C4-2B (cell line): ENCODE measurements around the gene TNFRSF1A.

ENCODE experiments used
- H3K27ac ChIP-seq: fragments of 450-650 bp; 2 replicates; pipeline ENCODE4 v1.5.1; 2017
- CTCF ChIP-seq: fragments of 450-650 bp; conservative IDR thresholded peaks from 2 replicates; pipeline ENCODE4 v1.5.1; 2017; ENCODE audit warnings: mild to moderate bottlenecking
- ZFX ChIP-seq: fragments of 450-650 bp; IDR thresholded peaks from 2 replicates; pipeline ENCODE4 v1.6.1; 2017

The TNFRSF1A gene

DNA sequence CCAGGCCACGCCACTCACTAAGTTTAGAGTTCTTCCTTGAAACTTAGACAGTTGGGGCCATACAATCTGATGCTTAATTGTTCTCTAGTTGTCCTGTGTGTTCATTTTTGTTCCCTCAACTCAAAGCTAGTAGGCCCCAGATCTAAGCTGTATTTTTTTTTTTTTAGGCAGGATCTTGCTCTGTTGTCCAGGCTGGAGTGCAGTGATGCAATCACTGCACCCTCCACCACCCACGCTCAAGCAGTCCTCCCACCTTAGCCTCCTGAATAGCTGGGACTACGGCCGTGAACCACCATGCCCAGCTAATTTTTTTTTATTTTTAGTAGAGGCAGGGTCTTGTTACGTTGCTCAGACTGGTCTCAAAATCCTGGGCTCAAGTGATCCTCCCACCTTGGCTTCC is 7.5 kb downstream of the TNFRSF1A start:
- H3K27ac ChIP-seq, result peak overlapping the region; percentile 98
- TF ChIP-seq CTCF (no peak), ZFX (no peak)

GRCh38 chr12:6333566-6333965 is 8.3 kb downstream of the TNFRSF1A start:
- no peak overlapping the region; the same call in 1 of the 2 replicates for H3K27ac ChIP-seq

GRCh38 chr12:6333029-6333428 is 8.8 kb downstream of the TNFRSF1A start:
- TF ChIP-seq CTCF (no peak), ZFX (no peak)
- H3K27ac ChIP-seq, result no peak overlapping the region; the same call in 1 of the 2 replicates

More at GRCh38 chr12:6333566-6333965, 8.3 kb downstream of the TNFRSF1A start:
- no peak for TF ChIP-seq ZFX

- TF ChIP-seq ZFX (no peak), CTCF (no peak)
- no peak overlapping the region for H3K27ac ChIP-seq
These were observed 9.4 kb downstream of the TNFRSF1A start for GRCh38 chr12:6332459-6332858.

DNA sequence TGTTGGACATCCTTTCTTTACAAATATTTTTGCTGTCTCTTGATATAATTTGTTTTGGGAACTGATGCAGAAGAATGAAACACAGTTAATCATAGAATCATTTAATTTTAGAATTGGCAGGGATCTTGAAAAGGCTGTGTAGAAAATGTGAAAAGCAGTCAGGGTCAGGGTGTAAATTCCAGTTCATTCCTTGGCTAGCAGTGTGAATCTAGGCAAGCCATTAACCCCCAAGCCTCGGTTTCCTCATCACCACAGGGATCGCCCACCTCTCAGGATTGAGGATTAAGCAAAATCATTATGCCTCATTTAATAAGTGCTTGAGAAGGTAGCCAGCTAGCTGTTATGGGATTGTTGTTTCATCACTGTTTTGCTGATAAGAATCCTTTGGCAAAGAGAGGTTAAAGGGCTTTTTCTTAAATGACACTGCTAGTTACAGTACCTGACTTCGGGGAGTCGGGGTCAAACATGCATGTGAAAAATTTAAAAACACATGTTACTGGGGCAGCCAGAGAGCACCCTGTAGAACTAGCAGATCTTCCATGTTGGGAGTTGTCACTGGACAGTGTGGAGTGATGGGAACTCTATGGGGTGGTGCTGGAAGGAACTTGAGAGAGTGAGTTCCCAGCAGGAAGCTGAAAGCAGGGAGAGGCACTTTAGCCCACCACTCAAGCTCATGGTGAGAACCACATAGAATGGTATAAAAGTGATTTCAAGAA is 10.7 kb downstream of the TNFRSF1A start:
- no peak for TF ChIP-seq CTCF
- no peak for TF ChIP-seq ZFX
- H3K27ac ChIP-seq, result no peak overlapping the region

DNA sequence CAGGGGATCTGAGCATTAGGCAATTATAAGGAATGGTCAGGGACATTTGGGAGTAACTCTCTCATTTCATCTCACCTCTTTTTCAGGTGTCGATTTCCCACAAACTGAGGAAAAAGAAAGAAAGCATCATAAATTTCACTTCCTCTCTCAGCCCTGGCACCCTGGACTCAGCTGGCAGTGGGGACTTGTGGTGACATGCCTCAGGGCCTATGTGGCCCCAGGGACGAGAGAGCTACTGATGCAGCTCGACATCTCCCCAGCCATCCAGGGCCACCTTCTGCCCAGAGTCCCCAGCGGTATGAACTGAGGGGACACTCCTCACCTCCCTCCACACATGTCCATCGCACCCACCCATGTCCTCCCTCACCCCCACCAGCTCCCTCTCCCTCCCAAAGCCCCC is 11.7 kb downstream of the TNFRSF1A start:
- TF ChIP-seq CTCF (no peak), ZFX (no peak)
- H3K27ac ChIP-seq, result no peak overlapping the region

- TF ChIP-seq ZFX, result no peak
- no peak overlapping the region for H3K27ac ChIP-seq
These were observed 12.2 kb downstream of the TNFRSF1A start for GRCh38 chr12:6329703-6330064.

GRCh38 chr12:6328945-6329702 is 12.8 kb downstream of the TNFRSF1A start:
- TF ChIP-seq CTCF, result no peak
- H3K27ac ChIP-seq, result no peak overlapping the region
